Smooth muscle cell (in vitro differentiated cells): ENCODE measurements around the gene ANKRD11. TPM values are rescaled to one million over a fixed set of nuclear protein-coding genes. Genes with fewer than 3 reads are reported as not detected.

ENCODE experiments used
- DNase-seq: peaks from one replicate; lab custom pipeline; 2025; ENCODE audit not compliant: unreplicated experiment; lab: John Stamatoyannopoulos, UW
- H2AFZ ChIP-seq: fragments of 200-600 bp; sonication (generic); 2 replicates; pipeline ENCODE4 v1.6.0; 2016; ENCODE audit warnings: antibody characterized with exemption, low read depth, mild to moderate bottlenecking
- H3F3A ChIP-seq: fragments of 200-600 bp; sonication (generic); 2 replicates; pipeline ENCODE4 v1.6.0; 2017; ENCODE audit warnings: antibody characterized with exemption, low read depth
- H3K27ac ChIP-seq: fragments of 200-600 bp; sonication (generic); 2 replicates; pipeline ENCODE4 v1.5.1; 2016; ENCODE audit warnings: low read depth, mild to moderate bottlenecking
- H3K27me3 ChIP-seq: fragments of 200-600 bp; sonication (generic); 2 replicates; pipeline ENCODE4 v1.6.1; 2016; ENCODE audit warnings: low read depth, mild to moderate bottlenecking
- H3K36me3 ChIP-seq: fragments of 200-600 bp; sonication (generic); 2 replicates; pipeline ENCODE4 v1.5.1; 2016; ENCODE audit warnings: low read depth
- H3K4me1 ChIP-seq: fragments of 200-600 bp; sonication (generic); 2 replicates; pipeline ENCODE4 v1.5.1; 2016; ENCODE audit warnings: low read depth
- H3K4me2 ChIP-seq: fragments of 200-600 bp; sonication (generic); 2 replicates; pipeline ENCODE4 v1.6.0; 2016; ENCODE audit warnings: mild to moderate bottlenecking
- H3K4me3 ChIP-seq: fragments of 200-600 bp; sonication (generic); 2 replicates; pipeline ENCODE4 v1.5.1; 2016; ENCODE audit warnings: mild to moderate bottlenecking
- H3K79me2 ChIP-seq: fragments of 200-600 bp; sonication (generic); 2 replicates; pipeline ENCODE4 v1.6.0; 2016; ENCODE audit warnings: low read depth, mild to moderate bottlenecking
- H3K9ac ChIP-seq: fragments of 200-600 bp; sonication (generic); 2 replicates; pipeline ENCODE4 v1.6.0; 2016; ENCODE audit warnings: low read depth
- H3K9me3 ChIP-seq: fragments of 200-600 bp; sonication (generic); replicated peaks from 2 replicates; pipeline ENCODE4 v1.5.1; 2016; ENCODE audit warnings: low read depth
- H4K20me1 ChIP-seq: fragments of 200-600 bp; sonication (generic); 2 replicates; pipeline ENCODE4 v1.6.0; 2016; ENCODE audit warnings: low read depth
- WGBS: methylation state at CpG from one replicate; pipeline ENCODE4 v1.1.7; 2016; ENCODE audit warnings: low lambda C conversion rate; 5-methylcytosine and 5-hydroxymethylcytosine counted together
- polyA plus RNA-seq: library from polyadenylated mRNA; unstranded; fragments of >200 nt; fragmentation: Nextera tagmentation; extraction: Ambion mirVana; gene quantifications from 2 replicates; pipeline ENCODE4 v1.2.1, GENCODE V29; 2016
- small RNA-seq: library from RNA; depleted of rRNA; stranded (forward); fragments of <200 nt; gene quantifications from one replicate; pipeline ENCODE3, GENCODE V24; 2014
- total RNA-seq: library from RNA; depleted of rRNA; stranded (reverse); fragments of >200 nt; gene quantifications from 2 replicates; pipeline ENCODE4 v1.2.3, GENCODE V29; 2014
- TF ChIP-seq, protein P1 (sequence below): fragments of 200-600 bp; sonication (generic); IDR thresholded peaks from 2 replicates; pipeline ENCODE4 v1.5.1; 2017; ENCODE audit warnings: borderline replicate concordance, mild to moderate bottlenecking, antibody characterized with exemption; ENCODE audit not compliant: insufficient read depth, poor library complexity, severe bottlenecking

The ANKRD11 gene
- total and polyA plus RNA-seq, 2 experiments from 2014 or later: 31.5 to 105 TPM

DNA sequence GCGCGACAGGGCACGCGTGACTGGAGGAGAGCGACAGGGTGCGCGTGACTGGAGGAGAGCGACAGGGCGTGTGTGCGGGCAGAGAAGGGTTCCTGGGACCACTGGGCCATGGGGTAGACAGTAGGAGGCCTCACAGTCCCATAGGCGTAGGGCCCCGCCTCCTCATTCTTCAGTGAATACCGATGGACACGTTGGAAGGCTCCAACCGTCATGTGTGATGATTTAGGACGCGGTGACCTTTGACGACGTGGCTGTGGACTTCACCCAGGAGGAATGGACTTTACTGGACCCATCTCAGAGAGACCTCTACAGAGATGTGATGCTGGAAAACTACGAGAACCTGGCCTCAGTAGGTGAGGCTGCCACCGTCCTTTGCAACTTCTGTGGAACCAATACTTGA, 267.4 kb downstream of the ANKRD11 start:
- H3K27me3 ChIP-seq: no peaks in the 10 kb centered on the region
- no peak overlapping the region for H3K4me2 ChIP-seq
- no peak overlapping the region for H3K9ac ChIP-seq
- peaks cover 28% of the 10 kb centered on the region for H3K36me3 ChIP-seq
- no peaks in the 10 kb centered on the region for H3F3A ChIP-seq
- H3K9me3 ChIP-seq: peaks cover 20% of the 10 kb centered on the region
- H2AFZ ChIP-seq: no peak overlapping the region
- peaks cover 4% of the 10 kb centered on the region for H3K4me1 ChIP-seq
- WGBS: over 99% methylated on average over 16 of the region's 21 CpGs
- no peak overlapping the region for H3K27ac ChIP-seq
- peaks cover 7% of the 10 kb centered on the region for H4K20me1 ChIP-seq
- H3K4me3 ChIP-seq: no peak overlapping the region
- DNase-seq: no peak
- H3K79me2 ChIP-seq: peaks cover 25% of the 10 kb centered on the region
- TF ChIP-seq, protein P1, sequence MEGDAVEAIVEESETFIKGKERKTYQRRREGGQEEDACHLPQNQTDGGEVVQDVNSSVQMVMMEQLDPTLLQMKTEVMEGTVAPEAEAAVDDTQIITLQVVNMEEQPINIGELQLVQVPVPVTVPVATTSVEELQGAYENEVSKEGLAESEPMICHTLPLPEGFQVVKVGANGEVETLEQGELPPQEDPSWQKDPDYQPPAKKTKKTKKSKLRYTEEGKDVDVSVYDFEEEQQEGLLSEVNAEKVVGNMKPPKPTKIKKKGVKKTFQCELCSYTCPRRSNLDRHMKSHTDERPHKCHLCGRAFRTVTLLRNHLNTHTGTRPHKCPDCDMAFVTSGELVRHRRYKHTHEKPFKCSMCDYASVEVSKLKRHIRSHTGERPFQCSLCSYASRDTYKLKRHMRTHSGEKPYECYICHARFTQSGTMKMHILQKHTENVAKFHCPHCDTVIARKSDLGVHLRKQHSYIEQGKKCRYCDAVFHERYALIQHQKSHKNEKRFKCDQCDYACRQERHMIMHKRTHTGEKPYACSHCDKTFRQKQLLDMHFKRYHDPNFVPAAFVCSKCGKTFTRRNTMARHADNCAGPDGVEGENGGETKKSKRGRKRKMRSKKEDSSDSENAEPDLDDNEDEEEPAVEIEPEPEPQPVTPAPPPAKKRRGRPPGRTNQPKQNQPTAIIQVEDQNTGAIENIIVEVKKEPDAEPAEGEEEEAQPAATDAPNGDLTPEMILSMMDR: no peak

GRCh38 chr16:89221604-89222003, 268.8 kb downstream of the ANKRD11 start:
- H3K79me2 ChIP-seq: peaks cover 28% of the 10 kb centered on the region
- H3K27me3 ChIP-seq: no peaks in the 10 kb centered on the region
- H3K4me1 ChIP-seq: peaks cover 8% of the 10 kb centered on the region
- no peak overlapping the region for H3K27ac ChIP-seq
- DNase-seq: no peak
- peaks cover 7% of the 10 kb centered on the region for H4K20me1 ChIP-seq
- 95% methylated on average over 3 of the region's 3 CpGs for WGBS
- TF ChIP-seq, protein P1: no peak
- peaks cover 7% of the 10 kb centered on the region for H3K9me3 ChIP-seq
- H3K36me3 ChIP-seq: peaks cover 15% of the 10 kb centered on the region
- H3K4me2 ChIP-seq: no peak overlapping the region
- H3K9ac ChIP-seq: no peak overlapping the region
- H3K4me3 ChIP-seq: no peak overlapping the region
- no peak overlapping the region for H2AFZ ChIP-seq
- H3F3A ChIP-seq: no peaks in the 10 kb centered on the region

DNA sequence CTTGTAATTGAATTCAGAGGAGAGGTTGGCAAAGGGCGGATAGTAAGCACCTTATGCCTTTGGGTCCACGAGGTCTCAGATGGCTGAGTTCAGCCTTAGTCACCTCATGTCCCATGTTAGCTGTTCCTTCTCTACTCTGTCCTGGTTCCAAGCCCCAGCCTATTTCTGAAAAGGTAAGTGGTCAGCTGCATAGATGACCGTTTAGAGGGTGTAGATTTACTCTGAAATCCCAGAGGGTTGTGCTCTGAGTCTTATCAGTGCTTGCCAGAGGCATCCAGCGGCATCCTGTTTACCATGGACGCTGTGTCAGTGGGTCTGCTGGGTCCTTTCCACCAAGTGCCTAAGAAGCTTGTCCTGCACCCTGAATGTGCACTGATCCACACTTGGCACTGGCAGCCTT, 271.0 kb downstream of the ANKRD11 start:
- Histone ChIP-seq H3F3A (no peaks in the 10 kb centered on the region), H2AFZ (no peak overlapping the region), H3K4me1 (peaks cover 9% of the 10 kb centered on the region), H3K36me3 (no peaks in the 10 kb centered on the region), H4K20me1 (peaks cover 7% of the 10 kb centered on the region), H3K9ac (no peak overlapping the region), H3K79me2 (peaks cover 28% of the 10 kb centered on the region), H3K27ac (no peak overlapping the region), H3K27me3 (no peaks in the 10 kb centered on the region), H3K4me2 (no peak overlapping the region), H3K4me3 (no peak overlapping the region), H3K9me3 (no peaks in the 10 kb centered on the region)
- TF ChIP-seq, protein P1: no peak
- WGBS: 78% methylated on average over 5 of the region's 5 CpGs
- no peak for DNase-seq

Small RNAs within 50 kb of the gene (small RNA-seq; reads per million reads assigned to genes)
- gene RNU6-430P: not detected

Other genes with a start within 250 kb of the ANKRD11 start
- 49.3 and 94.6 TPM in 2 replicates for gene SPG7, start 17.8 kb upstream of the ANKRD11 start, total RNA-seq
- gene SPG7, start 17.8 kb upstream of the ANKRD11 start, polyA plus RNA-seq: 61.4 and 75.4 TPM in 2 replicates
- gene RPL13, start 70.1 kb upstream of the ANKRD11 start, total RNA-seq: 3,317 and 3,917 TPM in 2 replicates
- 1,063 and 1,144 TPM in 2 replicates for gene RPL13, start 70.1 kb upstream of the ANKRD11 start, polyA plus RNA-seq
- 0.58 TPM in 1 of 2 replicates, not detected in the other for gene CPNE7, start 85.2 kb upstream of the ANKRD11 start, total RNA-seq
- 0.14 and 0.43 TPM in 2 replicates for gene CPNE7, start 85.2 kb upstream of the ANKRD11 start, polyA plus RNA-seq
- not detected in 2 replicates for gene DPEP1, start 123.1 kb upstream of the ANKRD11 start, total RNA-seq
- 0.30 TPM in 1 of 2 replicates, not detected in the other for gene DPEP1, start 123.1 kb upstream of the ANKRD11 start, polyA plus RNA-seq
- gene CHMP1A, start 167.1 kb upstream of the ANKRD11 start, total RNA-seq: 40.0 and 40.2 TPM in 2 replicates
- 68.4 and 79.4 TPM in 2 replicates for gene CHMP1A, start 167.1 kb upstream of the ANKRD11 start, polyA plus RNA-seq
- gene SPATA33, start 167.3 kb upstream of the ANKRD11 start, total RNA-seq: 4.0 TPM in 2 replicates
- gene SPATA33, start 167.3 kb upstream of the ANKRD11 start, polyA plus RNA-seq: 8.1 and 10.4 TPM in 2 replicates
- gene CDK10, start 196.1 kb upstream of the ANKRD11 start, total RNA-seq: 22.2 and 24.4 TPM in 2 replicates
- gene CDK10, start 196.1 kb upstream of the ANKRD11 start, polyA plus RNA-seq: 77.0 and 84.9 TPM in 2 replicates
- gene SPATA2L, start 211.1 kb upstream of the ANKRD11 start, total RNA-seq: 7.8 and 10.2 TPM in 2 replicates
- 14.1 and 16.5 TPM in 2 replicates for gene SPATA2L, start 211.1 kb upstream of the ANKRD11 start, polyA plus RNA-seq
- gene VPS9D1, start 230.3 kb upstream of the ANKRD11 start, total RNA-seq: 6.7 and 10.6 TPM in 2 replicates
- gene VPS9D1, start 230.3 kb upstream of the ANKRD11 start, polyA plus RNA-seq: 13.0 and 15.7 TPM in 2 replicates
- 5.3 and 8.0 TPM in 2 replicates for gene ZNF276, start 231.0 kb upstream of the ANKRD11 start, total RNA-seq
- 11.0 and 11.7 TPM in 2 replicates for gene ZNF276, start 231.0 kb upstream of the ANKRD11 start, polyA plus RNA-seq